ENCODE data around the gene SLC22A3. TPM values are rescaled to one million over a fixed set of nuclear protein-coding genes. Genes with fewer than 3 reads are reported as not detected.
"Not testable (repeated sequence)": the region's sequence is repeated elsewhere in the genome, so short reads cannot be mapped to it uniquely, and the experiment has no call there.

SLC22A3 gene
- polyA plus RNA-seq, 3 donors: 3.8 to 5.0 (median 4.3) TPM

- no peak for DNase-seq (ENCODE audit: low read depth in 3 of 3, low spot score in 2 of 3)
Observed at GRCh38 chr6:160435935-160436334, 87.8 kb downstream of the SLC22A3 start.

DNA sequence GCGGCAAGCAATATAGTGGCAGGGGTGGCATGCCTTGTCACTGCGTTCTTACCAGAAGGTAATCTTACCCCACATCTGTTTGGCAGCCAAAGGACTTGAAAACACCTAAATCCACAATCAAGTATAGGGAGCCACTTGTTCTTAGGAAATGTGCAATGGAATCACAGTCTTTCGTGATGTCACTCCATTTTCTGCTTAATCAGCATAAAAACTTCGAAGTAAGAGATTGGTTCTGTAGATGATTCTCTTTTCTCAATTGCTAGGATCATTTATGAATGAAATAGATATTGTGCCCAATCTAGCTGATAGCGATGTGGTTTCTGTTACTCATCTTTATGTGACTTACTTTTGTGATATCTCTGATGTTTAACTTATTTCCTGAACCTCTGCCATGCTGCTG is 89.0 kb downstream of the SLC22A3 start:
- DNase-seq (ENCODE audit: low read depth in 3 of 3, low spot score in 2 of 3): no peak

- DNase-seq (ENCODE audit: low read depth in 3 of 3, low spot score in 2 of 3): no peak
Observed at GRCh38 chr6:160437775-160438174, 89.6 kb downstream of the SLC22A3 start.

DNA sequence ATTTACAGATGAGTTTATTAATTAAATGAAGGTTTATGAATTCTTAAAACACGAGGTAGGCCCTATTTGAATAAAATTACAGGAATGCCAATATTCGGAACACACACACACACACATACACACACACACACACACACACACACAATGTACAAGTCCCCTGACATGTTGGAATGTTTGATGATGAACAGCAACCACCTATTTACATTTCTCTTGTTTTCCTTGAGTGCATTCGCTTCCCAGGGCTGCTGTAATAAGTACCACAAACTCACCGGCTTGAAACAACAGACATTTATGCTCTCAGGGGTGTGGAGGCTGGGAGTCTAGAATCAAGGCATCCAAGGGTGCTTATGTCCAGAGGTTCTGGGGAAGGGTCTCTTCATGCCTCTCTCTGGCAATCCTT is 90.3 kb downstream of the SLC22A3 start:
- DNase-seq (ENCODE audit: low read depth in 3 of 3, low spot score in 2 of 3): no peak

- no peak for DNase-seq (ENCODE audit: low read depth in 3 of 3, low spot score in 2 of 3)
Observed at GRCh38 chr6:160439751-160440150, 91.6 kb downstream of the SLC22A3 start.

- no peak for DNase-seq (ENCODE audit: low read depth in 3 of 3, low spot score in 2 of 3)
Observed at GRCh38 chr6:160442151-160442550, 94.0 kb downstream of the SLC22A3 start.

DNA sequence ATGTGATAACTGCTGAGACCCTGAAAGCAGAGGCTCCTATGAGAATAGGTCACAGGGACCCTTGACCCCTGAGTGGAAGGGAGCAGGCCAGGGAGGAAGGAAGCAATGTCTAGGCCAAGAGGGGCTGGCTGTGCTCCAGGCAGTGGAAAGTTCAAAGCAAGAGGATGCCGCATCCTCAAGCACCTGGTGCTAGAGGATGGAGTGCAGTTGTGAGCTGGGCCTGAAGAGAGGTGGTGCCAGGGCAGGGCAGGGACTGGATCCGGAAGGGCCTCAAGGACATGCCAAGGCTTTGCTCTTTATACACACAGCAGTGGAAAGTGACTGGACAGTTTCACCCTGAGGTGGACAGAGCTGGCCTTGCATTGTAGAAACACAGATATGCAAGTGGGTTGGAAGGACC is 97.0 kb downstream of the SLC22A3 start:
- DNase-seq (ENCODE audit: low read depth in 3 of 3, low spot score in 2 of 3): no peak

- no peak for DNase-seq (ENCODE audit: low read depth in 3 of 3, low spot score in 2 of 3)
Observed at GRCh38 chr6:160447350-160447749, 99.2 kb downstream of the SLC22A3 start.

DNA sequence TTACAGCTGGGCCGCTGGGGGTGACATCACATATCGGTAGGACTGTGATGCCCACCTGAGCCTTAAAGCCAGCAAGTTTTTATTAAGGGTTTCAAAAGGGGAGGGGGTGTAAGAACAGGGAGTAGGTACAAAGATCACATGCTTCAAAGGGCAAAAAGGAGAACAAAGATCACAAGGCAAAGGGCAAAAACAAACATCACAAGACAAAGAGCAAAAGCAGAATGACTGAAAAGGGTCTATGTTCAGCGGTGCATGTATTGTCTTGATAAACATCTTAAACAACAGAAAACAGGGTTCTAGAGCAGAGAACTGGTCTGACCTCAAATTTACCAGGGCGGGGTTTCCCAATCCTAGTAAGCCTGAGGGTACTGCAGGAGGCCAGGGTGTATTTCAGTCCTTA is 101.6 kb downstream of the SLC22A3 start:
- not testable (repeated sequence) for DNase-seq (ENCODE audit: low read depth in 3 of 3, low spot score in 2 of 3)

- no peak for DNase-seq (ENCODE audit: low read depth in 3 of 3, low spot score in 2 of 3)
Observed at GRCh38 chr6:160450849-160451248, 102.7 kb downstream of the SLC22A3 start.

- no peak for DNase-seq (ENCODE audit: low read depth in 3 of 3, low spot score in 2 of 3)
Observed at GRCh38 chr6:160454303-160454702, 106.1 kb downstream of the SLC22A3 start.

DNA sequence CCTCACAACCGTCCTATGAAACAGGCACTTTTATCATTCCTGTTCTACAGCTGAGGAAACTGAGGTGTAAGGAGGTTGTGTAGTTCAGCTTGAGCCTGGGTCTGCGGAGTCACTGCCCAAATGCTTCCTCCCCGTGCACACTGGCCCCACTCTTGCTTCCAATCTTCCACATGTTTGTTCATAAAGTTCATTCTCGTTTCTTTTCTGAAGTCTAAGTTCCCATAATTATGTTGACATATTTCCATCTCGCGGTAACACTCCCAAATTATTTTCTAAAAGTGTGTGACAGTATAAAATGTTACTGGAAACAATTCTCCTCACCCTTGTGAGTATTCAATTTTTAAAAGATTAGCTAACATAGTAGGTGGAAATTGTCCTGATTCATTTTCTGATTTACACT is 106.9 kb downstream of the SLC22A3 start:
- DNase-seq (ENCODE audit: low read depth in 3 of 3, low spot score in 2 of 3): no peak

GRCh38 chr6:160455541-160456213 is 107.5 kb downstream of the SLC22A3 start:
- DNase-seq (ENCODE audit: low read depth in 3 of 3, low spot score in 2 of 3): peak; percentile 39 to 57 (median 49)

DNA sequence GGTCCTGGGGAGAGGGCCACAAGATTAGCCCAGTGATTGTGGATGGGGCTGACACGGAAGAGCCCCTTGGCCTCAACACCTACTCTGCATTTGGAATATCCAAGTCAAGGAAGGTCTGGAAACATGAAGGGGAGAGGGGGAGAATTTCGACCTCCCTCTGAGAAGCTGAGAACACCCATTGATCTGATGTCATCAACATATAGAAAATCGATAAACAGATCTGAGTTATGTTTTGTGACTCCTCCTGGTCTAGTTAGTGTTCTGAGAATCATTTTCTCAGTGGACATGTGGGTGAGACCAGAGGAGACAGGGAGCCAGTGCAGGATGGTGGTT is 108.0 kb downstream of the SLC22A3 start:
- no peak for DNase-seq (ENCODE audit: low read depth in 3 of 3, low spot score in 2 of 3)

DNA sequence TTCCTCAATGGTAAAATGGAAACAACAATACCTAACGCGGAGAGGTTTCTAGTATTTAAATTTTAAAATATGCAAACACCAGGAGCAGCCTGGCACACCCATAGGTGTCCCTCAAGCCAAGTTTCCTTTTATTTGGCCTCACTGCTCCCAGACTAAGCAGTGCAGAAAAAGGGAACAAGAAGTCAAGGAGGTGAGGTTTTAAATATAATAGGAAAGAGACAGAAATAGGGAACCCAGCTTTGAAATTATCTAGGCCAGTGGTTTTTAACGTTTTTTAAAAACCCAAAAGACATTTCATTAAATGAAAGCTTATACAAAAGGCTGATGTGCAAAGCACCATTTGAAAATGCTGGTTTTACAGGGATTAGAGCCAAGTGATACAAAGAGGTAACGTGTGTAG is 109.6 kb downstream of the SLC22A3 start:
- DNase-seq (ENCODE audit: low read depth in 3 of 3, low spot score in 2 of 3): no peak

DNA sequence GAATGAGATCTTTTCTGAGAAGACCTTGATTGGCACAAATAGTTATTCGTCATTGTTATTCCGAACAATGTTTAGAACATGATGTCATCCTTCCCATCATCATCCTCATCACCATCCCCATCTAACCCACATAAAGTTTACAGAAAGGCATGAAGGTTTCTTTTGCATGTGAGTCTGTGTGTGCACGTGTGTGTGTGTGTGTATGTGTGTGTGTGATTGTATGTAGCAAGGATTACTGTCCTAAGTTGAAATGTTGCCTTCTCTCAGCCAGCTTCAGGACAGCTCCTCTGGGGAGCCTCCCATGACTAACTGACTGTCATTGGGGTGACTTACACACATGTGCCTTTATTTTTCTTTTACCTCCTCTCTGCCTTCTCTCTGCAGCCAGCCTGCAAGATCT is 113.5 kb downstream of the SLC22A3 start:
- DNase-seq (ENCODE audit: low read depth in 3 of 3, low spot score in 2 of 3): no peak

DNA sequence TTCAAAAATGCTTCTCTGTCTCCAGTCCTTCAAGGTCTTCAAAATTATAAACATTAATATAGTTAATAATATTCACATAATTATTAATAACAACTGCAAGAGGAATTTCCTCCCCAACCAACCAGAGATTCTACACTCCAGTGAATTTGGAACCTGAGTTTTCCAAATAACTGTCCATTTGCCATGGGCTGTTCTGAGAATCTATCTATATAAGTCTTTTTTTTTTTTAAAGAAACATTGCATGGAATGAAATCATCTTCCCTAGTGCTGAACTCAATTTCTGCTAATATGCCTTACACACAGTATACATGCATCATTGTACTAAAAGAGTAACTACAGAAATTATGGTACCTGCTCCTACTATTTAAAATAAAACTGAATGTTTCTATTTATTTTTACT is 113.9 kb downstream of the SLC22A3 start:
- no peak for DNase-seq (ENCODE audit: low read depth in 3 of 3, low spot score in 2 of 3)

DNA sequence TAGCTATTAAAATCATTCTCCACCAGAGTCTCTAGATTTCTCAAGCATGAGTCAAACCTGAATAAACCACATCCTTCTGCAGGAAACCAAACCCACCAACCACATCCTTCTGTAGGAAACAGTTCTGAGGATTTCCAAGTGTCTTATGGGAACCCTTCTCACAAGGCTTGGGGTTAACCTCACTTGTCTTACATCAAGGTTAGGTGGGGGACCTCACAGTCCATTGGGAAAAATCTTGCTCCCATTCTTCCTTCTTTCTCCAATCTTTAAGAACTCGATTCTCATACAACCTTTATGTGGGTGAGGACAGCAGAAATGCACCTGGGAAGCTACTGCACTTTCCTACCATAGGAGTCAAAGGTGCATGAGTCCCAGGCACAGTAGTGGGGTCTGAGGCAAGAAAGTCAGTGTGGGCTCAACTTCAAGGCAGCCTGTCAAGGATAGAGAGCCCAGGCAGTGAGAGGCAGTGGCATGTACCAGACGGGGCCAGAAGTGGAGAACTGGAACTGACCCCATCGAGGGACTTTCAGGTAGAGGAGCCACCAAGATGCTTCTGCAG is 114.5 kb downstream of the SLC22A3 start:
- no peak for DNase-seq (ENCODE audit: low read depth in 3 of 3, low spot score in 2 of 3)

DNA sequence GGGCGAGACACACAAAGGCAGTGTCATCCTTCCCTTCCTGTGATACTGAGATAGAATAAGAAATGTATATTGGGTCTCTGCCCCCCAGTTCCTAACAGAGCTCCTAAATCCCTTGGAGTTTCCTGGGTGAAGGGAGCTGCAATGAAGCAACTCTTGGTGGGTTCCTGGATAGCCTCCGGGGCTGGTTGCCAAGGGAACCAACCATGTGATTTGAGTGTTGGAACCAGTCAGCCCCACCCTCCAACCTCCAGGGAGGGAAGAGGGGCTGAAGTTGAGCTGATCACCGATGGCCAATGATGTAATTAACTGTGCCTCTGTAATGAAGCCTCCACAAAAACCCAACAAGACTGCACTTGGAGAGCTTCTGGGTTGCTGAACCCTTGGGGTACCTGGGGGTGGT is 116.6 kb downstream of the SLC22A3 start:
- no peak for DNase-seq (ENCODE audit: low read depth in 3 of 3, low spot score in 2 of 3)

GRCh38 chr6:160467261-160467871 is 119.2 kb downstream of the SLC22A3 start:
- DNase-seq (ENCODE audit: low read depth in 3 of 3, low spot score in 2 of 3): not testable (repeated sequence)

DNA sequence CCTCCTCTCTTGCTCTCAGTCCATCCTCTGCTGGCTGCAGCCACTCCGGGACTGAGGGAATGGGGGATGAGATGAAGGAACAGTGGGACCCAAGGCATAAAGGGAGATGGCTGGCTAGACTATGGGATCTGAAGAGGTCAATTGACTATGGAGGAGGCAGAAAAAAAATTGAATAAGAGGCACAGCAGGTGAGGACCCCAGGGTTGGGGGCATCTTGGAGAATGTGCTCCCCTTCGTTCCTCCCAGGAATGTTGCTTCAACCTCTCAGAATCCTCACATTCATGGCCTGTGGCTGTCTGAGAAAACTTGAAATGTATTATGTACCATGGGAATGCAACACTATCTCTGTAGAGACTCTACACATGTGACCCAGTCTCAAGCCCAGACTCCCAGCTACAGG is 121.0 kb downstream of the SLC22A3 start:
- no peak for DNase-seq (ENCODE audit: low read depth in 3 of 3, low spot score in 2 of 3)

- DNase-seq (ENCODE audit: low read depth in 3 of 3, low spot score in 2 of 3): not testable (repeated sequence)
Observed at GRCh38 chr6:160476056-160476455, 127.9 kb downstream of the SLC22A3 start.
